ENCODE measurements around the gene HRK.
A peak's percentile ranks its signal among the peaks of the same experiment; 100 is the strongest.

Gene HRK

GRCh38 chr12:116864371-116865160, 16.7 kb downstream of the HRK start:
- no peak for DNase-seq (ENCODE audit: low read depth)

- DNase-seq (ENCODE audit: low read depth): no peak
These were observed 17.9 kb downstream of the HRK start for GRCh38 chr12:116863275-116863767.

GRCh38 chr12:116862167-116862566, 19.1 kb downstream of the HRK start:
- DNase-seq (ENCODE audit: low read depth): no peak

GRCh38 chr12:116861320-116861719, 19.9 kb downstream of the HRK start:
- no peak for DNase-seq (ENCODE audit: low read depth)

GRCh38 chr12:116860263-116860662, 21.0 kb downstream of the HRK start:
- DNase-seq (ENCODE audit: low read depth): no peak

- no peak for DNase-seq (ENCODE audit: low read depth)
These were observed 22.2 kb downstream of the HRK start for GRCh38 chr12:116859079-116859478.

- no peak for DNase-seq (ENCODE audit: low read depth)
These were observed 24.5 kb downstream of the HRK start for GRCh38 chr12:116856729-116857128.

GRCh38 chr12:116855744-116856470, 25.3 kb downstream of the HRK start:
- DNase-seq (ENCODE audit: low read depth): no peak

- DNase-seq (ENCODE audit: low read depth): no peak
These were observed 27.7 kb downstream of the HRK start for GRCh38 chr12:116853507-116853906.

GRCh38 chr12:116852303-116852702, 28.9 kb downstream of the HRK start:
- DNase-seq (ENCODE audit: low read depth): no peak

GRCh38 chr12:116849216-116849615, 32.0 kb downstream of the HRK start:
- no peak for DNase-seq (ENCODE audit: low read depth)

- DNase-seq (ENCODE audit: low read depth): no peak
These were observed 38.2 kb downstream of the HRK start for GRCh38 chr12:116843085-116843484.

- no peak for DNase-seq (ENCODE audit: low read depth)
These were observed 41.9 kb downstream of the HRK start for GRCh38 chr12:116839287-116839830.

- DNase-seq (ENCODE audit: low read depth): no peak
These were observed 42.9 kb downstream of the HRK start for GRCh38 chr12:116838365-116838764.

- DNase-seq (ENCODE audit: low read depth): no peak
These were observed 44.1 kb downstream of the HRK start for GRCh38 chr12:116837097-116837496.

GRCh38 chr12:116835484-116835883, 45.8 kb downstream of the HRK start:
- DNase-seq (ENCODE audit: low read depth): no peak

GRCh38 chr12:116833474-116833873, 47.8 kb downstream of the HRK start:
- no peak for DNase-seq (ENCODE audit: low read depth)

- no peak for DNase-seq (ENCODE audit: low read depth)
These were observed 48.9 kb downstream of the HRK start for GRCh38 chr12:116832353-116832752.

- DNase-seq (ENCODE audit: low read depth): no peak
These were observed 53.8 kb downstream of the HRK start for GRCh38 chr12:116827432-116827831.

GRCh38 chr12:116821291-116821690, 60.0 kb downstream of the HRK start:
- no peak for DNase-seq (ENCODE audit: low read depth)

GRCh38 chr12:116820064-116820656, 61.1 kb downstream of the HRK start:
- DNase-seq (ENCODE audit: low read depth): no peak

- peak; percentile 35 for DNase-seq (ENCODE audit: low read depth)
These were observed 62.1 kb downstream of the HRK start for GRCh38 chr12:116818948-116819832.
